HL-60 (cell line): ENCODE results near the gene SLC14A1.

Source experiments
- DNase-seq, 2 experiments: peaks; one replicate each; pipeline ENCODE4 v3.0.0-alpha.2; 2010 to 2020; ENCODE audit warnings: low read depth in 1 of 2, low spot score in 1 of 2
- H3K27ac ChIP-seq: fragments of 250-450 bp; sonication (Bioruptor Pico); replicated peaks from 2 replicates; pipeline ENCODE4 v1.5.1; 2020; ENCODE audit warnings: mild to moderate bottlenecking, moderate library complexity
- H3K27me3 ChIP-seq: fragments of 250-450 bp; sonication (Bioruptor Pico); 2 replicates; pipeline ENCODE4 v1.5.1; 2021; ENCODE audit warnings: mild to moderate bottlenecking, moderate library complexity; ENCODE audit not compliant: insufficient read depth, poor library complexity, severe bottlenecking
- H3K4me3 ChIP-seq: replicated peaks from 2 replicates; pipeline ENCODE4 v1.5.1; 2011; ENCODE audit warnings: mild to moderate bottlenecking, control low read depth, low read length; ENCODE audit not compliant: insufficient read depth
- CTCF ChIP-seq: IDR thresholded peaks from one replicate; pipeline ENCODE4 v1.5.1; 2011; ENCODE audit warnings: low read length, control low read depth, inconsistent platforms; ENCODE audit not compliant: insufficient read depth
- GABPA ChIP-seq: IDR thresholded peaks from 2 replicates; pipeline ENCODE4 v1.6.1; 2012; ENCODE audit warnings: low read depth
- POLR2AphosphoS5 ChIP-seq: IDR thresholded peaks from 2 replicates; pipeline ENCODE4 v1.6.1; 2012; ENCODE audit warnings: low read depth
- REST ChIP-seq: IDR thresholded peaks from 2 replicates; pipeline ENCODE4 v1.6.1; 2012; ENCODE audit warnings: low read depth; ENCODE audit not compliant: insufficient replicate concordance
- SPI1 ChIP-seq: IDR thresholded peaks from 2 replicates; pipeline ENCODE4 v1.6.1; 2012; ENCODE audit warnings: low read depth, mild to moderate bottlenecking, borderline replicate concordance

SLC14A1 gene

GRCh38 chr18:45738660-45739059, 14.7 kb downstream of the SLC14A1 start:
- no peaks in the 10 kb centered on the region for H3K27me3 ChIP-seq
- TF ChIP-seq GABPA (no peak), SPI1 (no peak), POLR2AphosphoS5 (no peak), REST (no peak), CTCF (no peak)
- no peak overlapping the region for H3K27ac ChIP-seq
- DNase-seq, result no peak
- H3K4me3 ChIP-seq, result no peak overlapping the region

- Histone ChIP-seq H3K27me3 (no peaks in the 10 kb centered on the region), H3K27ac (no peak overlapping the region), H3K4me3 (no peak overlapping the region)
- TF ChIP-seq CTCF, result no peak
- no peak for TF ChIP-seq REST
- TF ChIP-seq GABPA, result no peak
- TF ChIP-seq POLR2AphosphoS5, result no peak
- no peak for TF ChIP-seq SPI1
- no peak for DNase-seq
Measured at GRCh38 chr18:45739268-45739667, 15.3 kb downstream of the SLC14A1 start.

- DNase-seq, result no peak
- Histone ChIP-seq H3K27ac (no peak overlapping the region), H3K4me3 (no peak overlapping the region), H3K27me3 (no peaks in the 10 kb centered on the region)
- no peak for TF ChIP-seq SPI1
- TF ChIP-seq REST, result no peak
- no peak for TF ChIP-seq CTCF
- no peak for TF ChIP-seq POLR2AphosphoS5
- TF ChIP-seq GABPA, result no peak
Measured at GRCh38 chr18:45739848-45740247, 15.9 kb downstream of the SLC14A1 start.
